Nephron (organoid): ENCODE data around the gene ZNF385C.

ENCODE experiments used
- H3K27ac Mint-ChIP-seq, 3 experiments: 2 replicates each; pipeline ENCODE4 v1.8.0; 2020; ENCODE audit warnings: mixed read lengths in 3 of 3, mild to moderate bottlenecking in 2 of 3, moderate library complexity in 1 of 3
- H3K27me3 Mint-ChIP-seq: 2 replicates; pipeline ENCODE4 v1.8.0; 2021; ENCODE audit warnings: low read depth, mild to moderate bottlenecking, moderate library complexity, mixed read lengths
- H3K36me3 Mint-ChIP-seq: 2 replicates; pipeline ENCODE4 v1.8.0; 2020; ENCODE audit warnings: low read depth, mixed read lengths
- H3K4me1 Mint-ChIP-seq: 2 replicates; pipeline ENCODE4 v1.8.0; 2020; ENCODE audit warnings: mixed read lengths
- H3K4me3 Mint-ChIP-seq, 3 experiments: 2 replicates each; pipeline ENCODE4 v1.8.0; 2020; ENCODE audit warnings: mild to moderate bottlenecking in 3 of 3, mixed read lengths in 3 of 3, moderate library complexity in 2 of 3
- H3K9me3 Mint-ChIP-seq: 2 replicates; pipeline ENCODE4 v1.8.0; 2020; ENCODE audit warnings: mixed read lengths
- TF ChIP-seq, protein P1 (sequence below), 3 experiments: fragments of 200-600 bp; sonication (generic); IDR thresholded peaks; one replicate each; pipeline ENCODE4 v1.5.0; 2021; ENCODE audit warnings: antibody characterized with exemption in 3 of 3; ENCODE audit not compliant: unreplicated experiment in 3 of 3

The ZNF385C gene

DNA sequence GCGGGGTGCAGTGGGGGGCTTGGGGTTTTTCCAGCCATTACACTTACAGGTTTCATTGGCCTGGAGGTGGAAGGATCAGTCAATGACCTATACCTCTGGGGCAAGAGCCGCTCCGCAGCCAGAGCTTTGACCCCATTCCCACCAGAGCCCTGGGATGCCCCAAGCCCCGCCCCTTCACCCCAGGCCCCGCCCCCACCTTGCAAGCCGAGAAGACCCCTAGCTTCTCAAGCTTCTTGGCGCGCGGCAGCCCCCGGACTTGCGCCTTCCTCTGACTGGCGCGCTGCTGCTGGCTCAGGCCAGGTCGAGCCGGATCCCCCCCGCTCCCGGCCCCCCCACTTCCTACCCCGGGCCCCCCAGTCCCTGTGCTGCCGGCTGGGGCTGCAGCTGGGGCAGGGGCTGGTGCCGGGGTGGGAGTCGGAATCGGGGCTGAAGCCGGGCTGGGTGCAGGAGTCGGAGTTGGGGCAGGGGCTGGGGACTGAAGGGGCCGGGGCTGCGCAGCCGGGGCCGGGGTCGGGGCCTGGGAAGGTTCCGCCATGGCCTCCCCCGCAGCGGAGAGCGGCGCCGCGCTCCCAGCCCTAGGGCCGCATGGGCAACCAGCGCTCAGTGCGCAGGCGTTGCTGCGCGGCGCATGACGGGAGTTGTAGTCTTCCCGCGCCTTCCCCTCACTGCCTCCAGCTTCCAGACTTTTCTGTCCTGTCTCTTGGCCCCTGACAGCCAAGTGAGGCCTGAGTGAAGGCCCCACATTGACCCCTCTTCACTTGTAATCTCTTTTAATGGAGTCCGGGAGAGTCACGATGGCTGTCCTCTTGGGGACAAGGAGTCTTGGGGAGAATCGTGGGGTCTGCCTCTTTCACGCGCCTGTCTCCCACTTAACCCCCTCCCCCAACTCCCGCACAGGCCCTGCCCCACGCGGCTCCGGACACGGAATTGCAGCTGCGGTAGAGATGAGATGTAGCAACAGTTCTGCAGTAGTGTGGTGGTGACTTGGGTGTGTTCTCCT lies 22.8 kb upstream of the ZNF385C start, which contains the start of gene KAT2A:
KAT2A (minus strand) TSS at position 598 of the 1,000 bp plus-strand sequence; CDS start at position 535, 63 bp downstream.
- Mint-ChIP-seq H3K4me1 (peaks cover 28% of the 10 kb centered on the region), H3K9me3 (no peaks in the 10 kb centered on the region), H3K27ac (peak within 1 kb of the TSS; percentile 33 to 82 (median 82)), H3K36me3 (peaks cover 29% of the 10 kb centered on the region), H3K4me3 (peak within 1 kb of the TSS; percentile 79 to 84 (median 83)), H3K27me3 (no peaks in the 10 kb centered on the region)
- TF ChIP-seq, protein P1, sequence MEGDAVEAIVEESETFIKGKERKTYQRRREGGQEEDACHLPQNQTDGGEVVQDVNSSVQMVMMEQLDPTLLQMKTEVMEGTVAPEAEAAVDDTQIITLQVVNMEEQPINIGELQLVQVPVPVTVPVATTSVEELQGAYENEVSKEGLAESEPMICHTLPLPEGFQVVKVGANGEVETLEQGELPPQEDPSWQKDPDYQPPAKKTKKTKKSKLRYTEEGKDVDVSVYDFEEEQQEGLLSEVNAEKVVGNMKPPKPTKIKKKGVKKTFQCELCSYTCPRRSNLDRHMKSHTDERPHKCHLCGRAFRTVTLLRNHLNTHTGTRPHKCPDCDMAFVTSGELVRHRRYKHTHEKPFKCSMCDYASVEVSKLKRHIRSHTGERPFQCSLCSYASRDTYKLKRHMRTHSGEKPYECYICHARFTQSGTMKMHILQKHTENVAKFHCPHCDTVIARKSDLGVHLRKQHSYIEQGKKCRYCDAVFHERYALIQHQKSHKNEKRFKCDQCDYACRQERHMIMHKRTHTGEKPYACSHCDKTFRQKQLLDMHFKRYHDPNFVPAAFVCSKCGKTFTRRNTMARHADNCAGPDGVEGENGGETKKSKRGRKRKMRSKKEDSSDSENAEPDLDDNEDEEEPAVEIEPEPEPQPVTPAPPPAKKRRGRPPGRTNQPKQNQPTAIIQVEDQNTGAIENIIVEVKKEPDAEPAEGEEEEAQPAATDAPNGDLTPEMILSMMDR (IDR thresholded peaks at IDR 0.05; ENCODE audit: unreplicated experiment in 3 of 3) = no peak

DNA sequence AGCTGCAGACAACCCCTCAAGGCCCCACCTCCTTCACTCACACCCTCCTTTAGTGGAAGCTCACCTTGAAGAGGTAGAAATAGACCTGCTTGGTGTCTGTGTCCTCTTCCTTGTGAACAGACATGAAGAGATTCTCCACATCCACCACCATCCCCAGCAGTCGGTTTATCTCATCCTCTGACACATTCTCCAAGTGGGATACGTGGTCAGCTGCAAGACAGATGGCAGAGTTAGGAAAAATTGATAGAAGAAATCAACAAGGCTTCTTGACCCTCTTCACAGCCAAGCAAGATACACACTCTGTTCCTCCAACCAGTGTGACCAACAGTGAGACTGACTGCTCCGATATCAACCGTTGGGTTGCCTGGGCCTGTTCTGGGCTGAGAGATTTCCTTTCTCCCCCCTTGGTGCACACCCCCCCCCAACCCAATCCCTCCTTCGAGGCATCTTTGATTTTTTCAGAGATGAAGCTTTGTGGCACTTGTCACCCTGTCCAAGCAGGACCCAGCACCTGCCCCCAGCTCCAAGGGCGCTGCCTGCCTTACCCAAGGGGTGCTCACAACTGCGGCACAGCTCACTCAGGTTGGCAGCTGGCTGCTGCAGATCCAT lies 22.0 kb upstream of the ZNF385C start:
- H3K27ac Mint-ChIP-seq = no peak overlapping the region
- TF ChIP-seq, protein P1 (IDR thresholded peaks at IDR 0.05; ENCODE audit: unreplicated experiment in 3 of 3) = no peak
- peak overlapping the region; percentile 79 to 84 (median 82) for H3K4me3 Mint-ChIP-seq
- H3K36me3 Mint-ChIP-seq = peaks cover 21% of the 10 kb centered on the region
- peaks cover 28% of the 10 kb centered on the region for H3K4me1 Mint-ChIP-seq
- H3K27me3 Mint-ChIP-seq = peaks cover 4% of the 10 kb centered on the region
- H3K9me3 Mint-ChIP-seq = no peaks in the 10 kb centered on the region

DNA sequence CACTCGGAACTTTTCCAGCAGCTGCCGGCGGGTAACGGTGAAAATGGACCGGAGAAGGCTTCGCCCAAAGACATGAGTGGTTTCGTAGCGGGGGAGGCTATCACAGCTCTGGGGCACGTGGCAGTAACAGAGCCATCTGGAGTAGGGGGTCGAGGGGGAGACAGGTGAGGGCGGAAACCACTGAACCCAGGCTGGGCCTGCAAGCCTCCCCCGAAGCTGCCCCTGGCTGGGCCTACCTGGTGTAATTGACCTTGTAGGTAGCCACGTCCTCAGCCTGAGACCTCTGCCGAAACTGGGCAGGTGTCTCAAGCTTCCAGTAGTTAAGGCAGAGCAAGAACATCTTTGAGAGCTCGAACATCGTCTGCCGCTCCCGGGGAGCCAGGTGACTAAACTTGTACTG lies 21.0 kb upstream of the ZNF385C start:
- Mint-ChIP-seq H3K36me3 (peaks cover 14% of the 10 kb centered on the region), H3K27ac (no peak overlapping the region), H3K27me3 (peaks cover 4% of the 10 kb centered on the region), H3K4me3 (peak overlapping the region; percentile 77 to 79 (median 78)), H3K9me3 (no peaks in the 10 kb centered on the region), H3K4me1 (peaks cover 28% of the 10 kb centered on the region)
- TF ChIP-seq, protein P1 (IDR thresholded peaks at IDR 0.05; ENCODE audit: unreplicated experiment in 3 of 3) = no peak

DNA sequence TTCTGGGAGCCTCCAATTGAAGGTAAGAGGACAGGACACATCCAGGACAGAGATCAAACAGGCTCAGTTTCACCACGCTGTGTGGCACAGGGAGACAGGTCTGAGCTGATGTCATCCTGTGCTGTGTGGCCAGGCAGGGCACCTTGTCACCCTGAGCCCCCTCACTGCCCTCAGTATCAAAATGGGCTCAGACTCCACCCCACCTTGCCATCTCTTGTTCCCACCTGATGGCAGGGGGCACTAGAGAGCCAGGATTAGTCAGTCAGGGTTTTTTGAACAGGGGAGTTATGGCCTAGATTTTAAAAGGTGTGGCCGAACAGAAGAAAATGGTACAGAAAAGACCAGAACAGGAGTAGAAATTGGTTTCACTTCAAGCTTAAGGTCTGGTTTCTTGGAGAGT lies 20.3 kb upstream of the ZNF385C start:
- Mint-ChIP-seq H3K36me3 (peaks cover 11% of the 10 kb centered on the region), H3K9me3 (no peaks in the 10 kb centered on the region), H3K4me1 (peaks cover 28% of the 10 kb centered on the region), H3K27ac (no peak overlapping the region), H3K27me3 (peaks cover 4% of the 10 kb centered on the region), H3K4me3 (peak overlapping the region; percentile 73 to 78 (median 77))
- TF ChIP-seq, protein P1 (IDR thresholded peaks at IDR 0.05; ENCODE audit: unreplicated experiment in 3 of 3) = peak in 1 of 3 experiments; percentile 14

DNA sequence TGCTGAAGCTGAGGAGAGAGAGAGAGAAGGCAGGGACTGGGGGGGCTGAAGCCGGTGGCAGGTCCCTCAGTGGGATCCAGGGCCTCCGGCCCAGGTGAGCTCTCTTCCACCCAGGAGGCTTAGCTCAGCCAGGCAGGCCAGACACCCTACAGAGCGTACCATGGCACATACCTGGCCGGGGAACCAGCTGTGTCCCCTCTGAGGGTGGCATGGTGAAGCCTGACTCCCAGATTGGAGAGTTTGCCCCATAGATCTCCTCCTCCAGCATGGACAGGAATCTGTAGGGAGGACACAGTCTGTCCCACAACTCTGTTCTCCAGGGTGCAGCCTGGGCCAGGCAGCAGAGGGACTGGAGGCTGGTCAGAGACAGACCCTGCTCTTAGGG lies 19.8 kb upstream of the ZNF385C start:
- H3K36me3 Mint-ChIP-seq = peaks cover 11% of the 10 kb centered on the region
- TF ChIP-seq, protein P1 (IDR thresholded peaks at IDR 0.05; ENCODE audit: unreplicated experiment in 3 of 3) = no peak

More for the DNA sequence above, 19.8 kb upstream of the ZNF385C start:
- Mint-ChIP-seq H3K27me3 (peaks cover 4% of the 10 kb centered on the region), H3K9me3 (no peaks in the 10 kb centered on the region), H3K4me1 (peaks cover 28% of the 10 kb centered on the region), H3K27ac (no peak overlapping the region), H3K4me3 (peak overlapping the region; percentile 33 to 78 (median 73))
